SU-DHL-6 (cell line): Measurements from ENCODE around the gene ME2.

ENCODE experiments used
- CTCF ChIP-seq: fragments of 200-600 bp; sonication (generic); IDR thresholded peaks from one replicate; pipeline ENCODE4 v1.5.1; 2017; ENCODE audit warnings: antibody characterized with exemption, mild to moderate bottlenecking, low read length, moderate library complexity; ENCODE audit not compliant: insufficient read depth, poor library complexity, severe bottlenecking
- EZH2phosphoT487 ChIP-seq: fragments of 200-600 bp; sonication (generic), shearing (Covaris generic); conservative IDR thresholded peaks from 2 replicates; pipeline ENCODE4 v1.6.1; 2018; ENCODE audit warnings: mild to moderate bottlenecking, antibody characterized with exemption, low read length, moderate library complexity, mixed read lengths

DNA sequence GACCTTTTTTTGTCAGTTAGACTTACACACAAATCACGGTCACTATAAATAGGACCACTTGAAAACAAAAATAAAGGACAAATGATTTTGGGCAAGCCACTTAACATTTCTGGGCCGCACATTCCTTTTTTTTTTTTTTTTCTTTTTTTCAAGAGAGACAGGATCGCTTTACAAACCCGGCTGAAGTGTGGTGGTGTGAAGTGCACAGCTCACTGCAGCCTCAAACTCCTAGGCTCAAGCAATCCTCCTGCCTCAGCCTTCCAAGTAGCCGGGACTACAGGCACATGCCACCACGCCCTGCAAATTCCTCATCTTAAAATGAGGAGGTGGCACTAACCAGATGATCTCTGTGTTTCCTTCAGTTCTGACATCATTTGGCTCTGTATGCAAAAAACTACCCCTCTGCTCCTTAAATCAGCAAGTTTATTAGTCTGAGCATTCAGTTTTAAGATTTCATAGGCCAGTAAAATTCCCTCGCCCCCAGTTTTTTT, 30.8 kb upstream of the ME2 start:
- TF ChIP-seq CTCF, result no peak
- TF ChIP-seq EZH2phosphoT487, result no peak
